Tibial nerve (tissue), 3 donors: ENCODE results near the gene PLEKHG4B.

Experiments
- CTCF ChIP-seq, 5 experiments: fragments of 200-600 bp in 3 of 5; fragments of 450-650 bp in 2 of 5; sonication (generic) in 3 of 5; IDR thresholded peaks; one replicate each; pipeline ENCODE4 v1.5.1; 2016 to 2019; ENCODE audit warnings: antibody characterized with exemption in 5 of 5, mild to moderate bottlenecking in 3 of 5, moderate library complexity in 2 of 5
- POLR2A ChIP-seq, 2 donors: fragments of 450-650 bp; IDR thresholded peaks; one replicate each; pipeline ENCODE4 v1.6.1; 2017; ENCODE audit warnings: antibody characterized with exemption in 2 of 2, mild to moderate bottlenecking in 2 of 2, moderate library complexity in 2 of 2

GRCh38 chr5:105504-106070 is 13.6 kb downstream of the PLEKHG4B start:
- no peak for TF ChIP-seq POLR2A (IDR thresholded peaks at IDR 0.05)
- TF ChIP-seq CTCF (IDR thresholded peaks at IDR 0.05) = no peak
